ENCODE measurements around the gene PLEKHJ1.

The PLEKHJ1 gene

DNA sequence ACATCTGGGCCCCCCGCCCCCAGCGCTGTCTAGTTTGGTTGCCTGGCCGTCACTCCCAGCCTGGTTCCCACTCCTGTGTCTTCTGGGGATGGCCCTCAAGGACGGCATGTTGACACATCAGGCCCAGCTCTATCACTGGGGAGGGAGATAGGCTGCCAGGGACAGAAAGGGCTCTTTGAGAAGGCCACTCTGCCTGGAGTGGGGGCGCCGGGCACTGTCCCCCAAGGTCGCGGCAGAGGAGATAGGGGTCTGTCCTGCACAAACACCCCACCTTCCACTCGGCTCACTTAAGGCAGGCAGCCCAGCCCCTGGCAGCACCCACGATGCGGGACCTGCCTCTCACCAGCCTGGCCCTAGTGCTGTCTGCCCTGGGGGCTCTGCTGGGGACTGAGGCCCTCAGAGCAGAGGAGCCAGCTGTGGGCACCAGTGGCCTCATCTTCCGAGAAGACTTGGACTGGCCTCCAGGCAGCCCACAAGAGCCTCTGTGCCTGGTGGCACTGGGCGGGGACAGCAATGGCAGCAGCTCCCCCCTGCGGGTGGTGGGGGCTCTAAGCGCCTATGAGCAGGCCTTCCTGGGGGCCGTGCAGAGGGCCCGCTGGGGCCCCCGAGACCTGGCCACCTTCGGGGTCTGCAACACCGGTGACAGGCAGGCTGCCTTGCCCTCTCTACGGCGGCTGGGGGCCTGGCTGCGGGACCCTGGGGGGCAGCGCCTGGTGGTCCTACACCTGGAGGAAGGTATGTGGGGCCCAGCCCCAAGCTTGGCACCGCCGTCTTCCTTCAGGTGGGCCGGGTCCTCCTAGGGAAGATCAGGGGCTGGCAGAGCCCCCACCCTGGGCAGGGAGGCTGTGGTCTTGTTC, 13.1 kb upstream of the PLEKHJ1 start, which contains the start of gene AMH:
AMH (plus strand) TSS at position 314 of the 857 bp plus-strand sequence; CDS start at position 324, 10 bp downstream.
- no peak for DNase-seq

DNA sequence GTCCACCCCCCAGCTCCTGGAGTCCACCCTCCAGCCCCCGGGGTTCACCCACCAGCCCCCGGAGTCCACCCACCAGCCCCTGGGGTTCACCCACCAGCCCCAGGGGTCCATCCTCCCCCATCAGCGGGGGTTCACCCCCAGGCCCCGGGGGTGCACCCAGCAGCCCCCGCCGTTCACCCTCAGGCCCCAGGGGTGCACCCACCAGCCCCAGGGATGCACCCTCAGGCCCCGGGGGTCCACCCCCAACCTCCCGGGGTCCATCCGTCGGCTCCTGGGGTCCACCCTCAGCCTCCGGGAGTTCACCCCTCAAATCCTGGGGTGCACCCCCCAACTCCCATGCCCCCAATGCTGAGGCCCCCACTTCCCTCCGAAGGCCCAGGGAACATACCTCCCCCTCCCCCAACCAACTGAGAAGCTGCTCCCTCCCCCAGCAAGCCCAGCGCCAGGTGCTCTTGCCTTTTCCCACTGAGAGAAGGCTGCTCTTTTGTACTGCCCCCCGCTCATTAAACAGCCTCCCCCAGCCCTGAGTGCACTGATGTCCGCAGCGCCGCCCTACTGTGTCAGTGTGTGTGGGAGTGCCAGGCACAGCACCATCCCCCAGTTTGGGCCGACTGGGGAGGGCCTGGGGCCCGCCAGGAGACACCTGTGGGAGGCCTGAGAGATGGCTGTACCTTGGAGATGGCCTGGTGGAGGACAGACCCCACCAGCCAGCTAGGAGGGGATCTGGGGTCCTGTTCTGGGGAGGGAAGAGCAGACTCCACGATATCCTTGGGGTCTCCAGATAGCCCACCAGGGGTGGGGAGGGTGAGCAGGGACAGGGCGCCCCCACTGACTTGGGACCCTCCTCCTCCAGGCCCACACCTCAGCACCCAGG, 12.2 kb upstream of the PLEKHJ1 start:
- DNase-seq = peak; percentile 58

DNA sequence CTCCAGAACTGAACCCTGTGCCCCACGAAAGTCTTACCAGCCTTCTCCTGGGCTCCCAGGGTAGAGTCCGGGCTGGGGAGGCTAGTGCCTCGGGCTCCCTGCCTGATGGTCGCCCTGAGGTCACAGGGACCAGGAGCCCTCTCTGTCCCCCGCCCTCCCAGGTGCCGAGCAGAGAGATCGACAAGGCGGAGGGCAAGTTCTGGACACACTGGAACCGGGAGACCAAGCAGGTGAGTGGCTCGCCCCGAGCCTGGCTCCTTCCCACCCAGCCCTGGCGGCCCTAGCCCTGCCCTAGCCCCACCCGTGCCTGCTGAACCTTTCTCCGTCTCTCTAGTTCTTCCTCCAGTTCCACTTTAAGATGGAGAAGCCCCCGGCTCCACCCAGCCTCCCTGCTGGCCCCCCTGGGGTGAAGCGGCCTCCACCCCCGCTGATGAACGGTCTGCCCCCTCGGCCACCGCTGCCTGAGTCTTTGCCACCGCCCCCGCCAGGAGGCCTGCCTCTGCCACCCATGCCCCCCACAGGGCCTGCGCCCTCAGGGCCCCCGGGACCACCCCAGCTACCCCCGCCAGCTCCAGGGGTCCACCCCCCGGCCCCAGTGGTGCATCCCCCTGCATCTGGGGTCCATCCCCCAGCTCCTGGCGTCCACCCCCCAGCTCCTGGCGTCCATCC, 11.4 kb upstream of the PLEKHJ1 start:
- no peak for DNase-seq

DNA sequence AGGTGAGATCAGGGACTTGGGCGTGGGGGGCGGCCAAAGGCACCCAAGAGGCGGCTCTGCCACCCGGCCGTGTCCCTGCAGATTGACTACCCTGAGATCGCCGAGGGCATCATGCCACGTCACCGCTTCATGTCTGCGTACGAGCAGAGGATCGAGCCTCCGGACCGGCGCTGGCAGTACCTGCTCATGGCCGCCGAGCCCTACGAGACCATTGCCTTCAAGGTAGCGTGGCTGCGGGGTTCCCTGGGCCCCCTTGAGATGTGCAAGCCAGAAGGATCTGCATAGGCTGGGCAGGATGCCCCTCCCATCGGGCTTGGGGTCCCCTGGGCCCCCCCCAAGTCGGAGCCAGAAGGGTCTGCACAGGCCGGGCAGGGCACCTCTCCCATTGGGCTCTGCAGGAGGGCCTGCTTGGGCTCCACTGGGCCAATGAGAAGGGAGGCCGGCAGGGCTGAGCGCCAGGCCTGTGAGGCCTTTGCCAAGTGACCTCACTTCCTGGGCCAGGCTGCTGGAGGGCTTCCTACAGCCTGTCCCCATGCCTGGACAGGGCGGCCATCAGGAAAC, 10.8 kb upstream of the PLEKHJ1 start:
- no peak for DNase-seq

DNA sequence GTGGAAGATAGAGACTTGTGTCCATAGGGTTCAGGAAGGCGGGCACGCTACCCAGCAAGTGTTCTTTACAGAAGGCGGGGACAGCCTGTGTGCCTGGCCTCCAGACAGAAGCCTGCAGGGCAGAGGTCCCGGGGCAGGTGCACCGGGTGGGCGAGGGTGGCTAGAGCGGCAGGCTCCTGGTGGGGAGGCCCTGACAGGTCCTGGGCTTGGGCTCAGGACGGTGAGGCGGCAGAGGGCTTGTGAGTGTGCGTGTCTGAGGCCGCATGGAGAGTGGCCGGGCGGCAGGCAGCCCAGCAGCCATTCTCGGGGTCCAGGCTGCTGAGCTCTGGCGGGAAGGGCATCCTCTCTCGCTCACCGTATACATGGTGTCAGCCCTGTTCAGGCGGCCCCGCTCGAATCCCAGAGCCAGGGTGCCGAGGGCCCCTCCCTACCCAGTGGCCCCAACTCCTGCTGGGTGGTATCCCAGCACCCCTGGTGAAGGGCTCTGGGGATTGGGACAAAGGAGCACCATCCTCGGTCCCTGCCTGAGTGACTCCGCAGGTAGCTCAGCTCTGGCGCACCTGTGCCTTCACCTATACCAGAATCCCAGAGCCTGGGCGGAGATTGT, 10.0 kb upstream of the PLEKHJ1 start:
- DNase-seq = no peak

DNA sequence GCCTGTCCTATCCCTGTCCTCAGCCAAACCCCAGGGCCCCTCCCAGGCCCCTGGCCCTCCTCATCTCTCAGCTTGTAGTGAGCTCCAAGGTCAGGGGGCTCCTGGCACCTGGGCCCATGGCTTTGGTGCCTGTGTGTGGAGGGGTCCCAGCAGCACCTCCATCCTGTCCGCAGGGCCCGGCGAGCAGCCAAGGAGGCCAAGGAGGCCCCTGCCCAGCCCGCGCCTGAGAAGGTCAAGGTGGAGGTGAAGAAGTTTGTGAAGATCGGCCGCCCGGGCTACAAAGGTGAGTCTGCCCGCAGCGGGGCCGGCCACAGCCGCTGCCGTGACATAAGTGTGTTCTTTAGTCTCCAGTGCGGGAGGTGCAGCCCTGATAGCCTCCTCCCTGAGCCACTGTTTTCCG, 9.1 kb upstream of the PLEKHJ1 start:
- DNase-seq = no peak

DNA sequence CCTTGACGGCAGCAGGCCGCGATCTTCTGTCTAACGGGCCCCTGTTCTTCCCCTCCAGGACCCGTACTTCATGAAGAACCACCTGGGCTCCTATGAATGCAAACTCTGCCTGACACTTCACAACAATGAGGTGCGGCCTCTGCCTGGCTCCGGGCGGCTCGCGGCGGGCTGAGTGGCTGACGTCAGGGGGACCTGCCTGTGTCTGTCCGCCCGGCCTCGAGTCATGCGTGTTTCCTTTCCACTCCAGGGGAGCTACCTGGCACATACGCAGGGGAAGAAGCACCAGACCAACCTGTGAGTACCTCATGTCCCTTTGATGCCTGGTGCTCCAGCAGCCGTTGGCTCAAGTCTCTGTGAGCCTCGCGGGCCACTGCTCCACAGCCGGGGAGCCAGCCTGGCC, 8.4 kb upstream of the PLEKHJ1 start:
- DNase-seq = no peak

DNA sequence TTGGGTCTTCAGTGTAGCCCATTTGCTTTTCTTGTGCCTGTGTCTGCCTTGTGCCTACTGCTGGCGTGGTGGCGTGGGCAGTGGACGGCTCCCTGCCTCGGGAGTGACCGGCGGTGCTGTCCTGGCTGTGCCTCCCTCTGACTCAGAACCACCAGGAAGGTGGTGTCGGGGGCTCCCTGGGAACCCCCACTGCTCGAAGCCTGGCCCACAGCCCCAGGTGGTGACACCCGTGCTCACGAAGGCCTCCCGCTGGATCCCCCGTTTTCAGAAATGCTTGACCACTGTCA, 7.9 kb upstream of the PLEKHJ1 start:
- DNase-seq = no peak

DNA sequence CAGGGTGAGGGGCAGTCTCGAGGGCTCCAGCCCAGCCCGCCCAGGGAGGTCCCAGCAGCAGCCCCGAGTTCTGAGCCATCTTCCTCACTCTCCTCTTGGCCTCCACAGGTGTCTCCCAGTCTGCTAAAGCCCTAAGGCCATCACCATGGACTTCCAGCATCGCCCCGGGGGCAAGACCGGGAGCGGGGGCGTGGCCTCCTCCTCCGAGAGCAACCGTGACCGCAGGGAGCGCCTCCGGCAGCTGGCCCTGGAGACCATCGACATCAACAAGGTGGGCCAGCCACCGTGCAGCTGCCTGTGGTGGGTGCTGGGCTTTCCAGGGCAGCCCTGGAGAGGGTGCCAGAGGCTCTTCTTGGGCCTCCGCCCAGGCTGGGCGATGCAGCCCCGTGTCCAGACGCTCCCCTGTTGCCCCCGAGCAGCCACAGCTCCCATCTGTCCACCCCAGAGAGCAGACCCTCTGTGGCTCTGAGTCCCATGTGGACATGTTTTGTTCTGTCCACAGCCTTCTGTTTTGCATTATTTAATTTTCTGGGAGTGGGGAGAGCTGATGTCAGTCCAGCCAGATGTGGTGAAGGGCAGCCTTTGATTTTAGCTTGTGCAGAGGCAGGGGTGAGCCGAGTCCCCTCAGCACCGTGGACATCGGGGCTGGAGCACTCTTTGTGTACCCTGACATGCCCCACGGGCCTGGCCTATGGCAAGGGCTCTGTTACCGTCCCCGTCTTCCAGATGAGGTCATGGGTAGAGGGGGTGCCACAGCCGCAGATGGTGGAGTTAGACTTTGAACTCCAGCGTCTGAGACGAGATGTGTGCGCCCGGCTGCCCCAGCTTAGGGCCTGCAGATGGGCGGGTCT, 7.4 kb upstream of the PLEKHJ1 start:
- no peak for DNase-seq

DNA sequence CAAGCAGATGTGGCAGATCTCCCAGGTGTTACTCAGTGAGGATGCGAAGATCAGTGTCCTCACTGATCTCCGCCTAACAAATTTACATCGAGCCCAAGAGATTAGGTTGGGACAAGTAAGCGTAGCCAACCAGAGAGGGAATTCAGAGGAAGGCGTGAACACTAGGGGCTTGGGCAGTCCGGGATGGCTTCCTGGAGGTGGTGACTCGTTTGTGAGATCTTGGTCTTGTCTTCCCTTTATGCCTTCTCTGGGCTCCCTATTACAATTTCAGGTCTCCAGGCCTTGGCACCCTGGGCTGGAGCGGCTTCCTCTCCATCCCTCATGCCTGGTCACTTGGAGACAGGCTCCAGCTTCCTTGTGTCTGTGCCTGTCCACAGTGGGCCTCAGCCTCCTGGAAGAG, 6.7 kb upstream of the PLEKHJ1 start:
- DNase-seq = no peak

DNA sequence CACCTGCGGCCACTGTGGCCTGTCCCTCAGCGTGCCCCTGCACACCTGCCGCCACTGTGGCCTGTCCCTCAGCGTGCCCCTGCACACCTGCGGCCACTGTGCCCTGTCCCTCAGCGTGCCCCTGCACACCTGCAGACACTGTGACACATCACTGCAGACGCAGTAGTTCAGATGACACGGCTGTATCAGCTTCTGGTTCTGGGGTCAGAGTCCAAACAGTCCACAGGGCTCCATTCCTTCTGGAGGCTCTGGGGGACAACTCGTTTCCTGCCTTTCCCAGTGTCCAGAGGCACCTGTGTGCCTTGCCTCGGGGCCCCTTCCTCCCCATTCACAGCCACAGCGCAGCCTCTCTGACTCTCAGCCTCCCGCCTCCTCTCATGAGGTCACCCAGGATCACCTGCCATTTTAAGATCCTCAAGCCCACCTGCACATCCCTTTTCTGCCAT, 6.0 kb upstream of the PLEKHJ1 start:
- no peak for DNase-seq

DNA sequence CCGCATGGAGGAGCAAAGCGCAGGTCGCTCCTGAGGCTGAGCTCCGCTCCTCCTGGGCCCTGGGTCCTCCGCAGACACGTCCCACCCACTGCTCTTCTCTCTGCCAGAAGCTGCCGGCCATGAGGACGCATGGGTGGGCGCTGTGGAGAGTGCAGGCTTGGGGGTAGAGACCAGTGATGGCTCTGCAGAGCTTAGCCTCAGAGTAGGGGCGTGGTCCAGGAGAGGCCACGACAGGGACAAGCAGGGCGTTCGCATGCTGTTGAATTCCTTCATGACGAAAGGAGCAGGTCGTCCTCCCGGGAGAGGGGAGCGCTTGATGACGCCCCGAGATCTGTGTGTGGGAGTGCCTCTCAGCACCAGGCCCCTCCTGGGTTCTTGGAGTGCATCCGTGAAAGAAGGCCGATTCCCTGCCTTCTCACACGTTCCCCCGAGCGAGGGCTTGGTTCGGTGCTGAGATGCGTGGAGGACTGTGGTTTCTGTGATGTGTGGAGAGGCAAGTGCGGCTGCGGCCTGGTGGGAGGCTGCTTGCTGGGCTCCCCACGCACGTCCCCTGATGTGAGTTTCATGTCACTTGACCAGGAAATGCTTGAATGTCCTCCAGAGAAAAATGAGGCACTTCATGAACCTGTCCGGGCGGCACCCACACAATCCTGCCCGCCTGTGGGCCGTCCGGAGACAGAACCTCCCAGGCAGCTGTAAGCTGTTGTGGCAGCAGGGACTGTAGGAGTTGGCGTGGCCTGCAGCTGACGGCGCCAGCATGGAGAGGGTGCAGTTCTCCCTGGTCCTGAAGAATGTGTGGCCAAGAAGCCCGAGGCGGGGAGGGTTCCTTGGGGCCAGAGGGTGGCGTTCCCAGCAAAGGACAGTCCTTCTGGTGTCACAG, 5.0 kb upstream of the PLEKHJ1 start:
- no peak for DNase-seq

DNA sequence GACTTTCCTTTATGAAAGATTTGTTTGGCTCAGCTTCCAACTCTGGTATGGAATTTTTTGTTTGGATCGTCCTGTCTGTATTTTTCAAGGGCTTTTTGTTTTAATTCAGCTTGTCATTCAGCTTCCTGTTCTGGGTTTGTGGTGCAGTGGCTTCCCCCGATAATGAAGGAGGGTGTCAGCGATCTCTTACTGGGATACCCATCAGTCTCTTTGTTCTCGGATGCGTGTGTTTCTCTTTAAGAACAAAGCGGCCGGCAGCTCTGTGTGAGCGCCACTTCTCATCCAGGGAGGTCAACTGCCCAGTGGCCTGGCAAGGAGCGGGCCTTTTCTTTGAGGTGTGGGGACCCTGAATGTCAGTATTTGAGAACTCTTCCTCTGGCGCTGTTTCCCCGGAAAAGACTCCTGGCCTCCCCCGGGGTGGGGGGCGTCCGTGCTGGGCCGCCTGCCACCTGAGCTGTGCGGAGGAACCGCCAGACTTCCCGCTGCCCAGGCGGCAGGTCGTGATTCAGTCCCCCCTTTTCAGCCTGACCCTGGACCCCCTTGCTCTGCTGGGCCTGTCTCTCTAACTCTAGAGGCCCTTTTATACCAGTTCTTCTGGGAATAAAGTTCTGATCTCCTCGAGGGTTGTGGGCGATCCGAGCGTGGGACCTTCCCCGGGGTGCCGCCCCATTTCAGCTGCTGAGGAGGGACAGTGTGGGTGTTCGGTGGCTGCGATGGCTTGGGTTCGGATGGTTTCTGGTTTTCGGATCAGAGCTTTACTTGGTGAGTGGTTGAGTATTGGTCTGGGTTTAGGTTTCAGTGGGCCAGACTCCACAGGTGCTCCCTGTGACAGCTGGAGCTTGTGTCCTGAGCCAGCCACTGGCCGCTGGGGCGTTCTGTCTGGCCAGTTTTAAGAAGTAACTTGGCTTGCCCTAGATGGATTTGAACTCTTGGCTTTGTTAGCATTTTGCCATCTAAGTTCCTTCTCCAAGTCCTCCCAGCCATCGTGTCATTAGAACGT, 3.9 kb upstream of the PLEKHJ1 start:
- DNase-seq = no peak

DNA sequence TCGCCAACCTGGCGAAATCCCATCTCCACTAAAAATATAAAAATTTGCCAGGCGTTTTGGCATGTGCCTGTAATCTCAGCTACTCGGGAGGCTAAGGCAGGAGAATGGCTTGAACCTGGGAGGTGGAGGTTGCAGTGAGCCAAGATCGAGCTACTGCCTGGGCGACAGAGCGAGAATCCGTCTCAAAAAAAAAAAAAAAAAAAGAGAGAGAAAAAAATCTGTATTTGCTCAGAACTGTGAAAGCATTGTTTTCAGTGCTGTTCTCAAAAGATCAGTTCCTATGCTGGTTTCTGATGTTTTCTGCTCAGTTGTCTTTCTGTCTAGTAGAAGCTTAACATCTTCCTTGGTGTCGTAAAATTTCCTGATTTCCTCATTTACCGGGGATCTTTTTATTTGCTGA, 3.0 kb upstream of the PLEKHJ1 start:
- DNase-seq = no peak

DNA sequence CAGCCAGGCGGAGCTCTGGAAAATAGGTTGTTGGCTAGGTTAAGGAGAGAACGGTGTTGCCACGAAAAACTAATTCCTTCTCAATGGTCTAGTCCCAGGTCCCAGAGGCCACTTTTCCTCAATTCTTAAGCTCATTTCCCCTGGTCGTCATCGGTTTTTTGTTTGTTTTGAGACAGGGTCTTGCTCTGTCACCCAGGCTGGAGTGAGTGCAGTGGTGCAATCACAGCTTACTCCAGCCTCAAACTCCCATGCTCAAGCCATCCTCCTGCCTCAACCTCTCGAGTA, 1.7 kb upstream of the PLEKHJ1 start:
- DNase-seq = no peak

DNA sequence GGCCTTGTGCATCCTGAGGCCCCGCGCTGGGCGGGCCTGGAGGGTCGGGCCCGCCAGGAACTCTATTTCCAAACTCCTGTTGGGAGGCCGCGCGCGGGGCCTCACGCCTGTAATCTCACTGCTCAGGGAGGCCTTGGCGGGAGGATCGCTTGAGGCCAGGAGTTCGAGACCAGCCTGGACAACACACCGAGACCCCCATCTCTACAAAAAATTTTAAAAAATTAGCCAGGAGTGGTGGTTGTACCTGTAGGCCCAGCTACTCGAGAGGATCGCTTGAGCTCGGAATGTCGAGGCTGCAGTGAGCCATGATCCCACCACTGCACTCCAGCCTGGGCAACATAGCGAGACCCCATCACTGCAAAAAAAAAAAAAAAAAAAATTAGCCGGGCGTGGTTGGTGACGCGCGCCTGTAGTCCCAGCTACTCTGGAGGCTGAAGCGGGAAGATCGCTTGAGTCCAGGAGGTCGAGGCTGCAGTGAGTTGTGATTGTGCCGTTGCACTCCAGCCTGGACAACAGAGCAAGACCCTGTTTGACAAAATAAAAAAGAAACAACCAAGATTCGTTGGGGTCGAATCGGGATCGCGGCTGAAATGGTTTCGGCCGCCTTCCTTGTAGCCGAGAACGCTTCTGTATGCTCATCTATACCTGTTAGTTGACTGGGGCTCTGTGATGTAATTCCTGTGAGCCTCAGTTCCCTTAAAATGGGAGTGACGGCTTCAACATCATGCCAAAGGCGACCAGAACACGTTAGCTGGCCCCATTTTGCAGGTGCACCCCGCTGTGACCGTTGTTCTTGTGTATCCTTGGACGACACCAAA, 1.1 kb upstream of the PLEKHJ1 start:
- no peak for DNase-seq

DNA sequence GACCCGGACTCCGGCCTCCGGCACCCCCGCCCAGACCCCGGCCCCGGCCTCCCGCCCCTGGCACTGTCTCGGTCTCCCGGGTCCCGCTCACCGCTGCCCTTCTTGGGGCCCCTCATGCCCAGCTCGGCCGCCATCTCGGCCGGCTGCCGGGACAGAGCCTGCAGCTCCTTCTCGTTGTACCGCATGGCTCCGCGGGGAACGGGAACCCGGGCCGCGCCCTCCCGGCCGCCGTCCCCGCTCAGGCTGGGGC, 140 bp downstream of the PLEKHJ1 start:
- DNase-seq = no peak

DNA sequence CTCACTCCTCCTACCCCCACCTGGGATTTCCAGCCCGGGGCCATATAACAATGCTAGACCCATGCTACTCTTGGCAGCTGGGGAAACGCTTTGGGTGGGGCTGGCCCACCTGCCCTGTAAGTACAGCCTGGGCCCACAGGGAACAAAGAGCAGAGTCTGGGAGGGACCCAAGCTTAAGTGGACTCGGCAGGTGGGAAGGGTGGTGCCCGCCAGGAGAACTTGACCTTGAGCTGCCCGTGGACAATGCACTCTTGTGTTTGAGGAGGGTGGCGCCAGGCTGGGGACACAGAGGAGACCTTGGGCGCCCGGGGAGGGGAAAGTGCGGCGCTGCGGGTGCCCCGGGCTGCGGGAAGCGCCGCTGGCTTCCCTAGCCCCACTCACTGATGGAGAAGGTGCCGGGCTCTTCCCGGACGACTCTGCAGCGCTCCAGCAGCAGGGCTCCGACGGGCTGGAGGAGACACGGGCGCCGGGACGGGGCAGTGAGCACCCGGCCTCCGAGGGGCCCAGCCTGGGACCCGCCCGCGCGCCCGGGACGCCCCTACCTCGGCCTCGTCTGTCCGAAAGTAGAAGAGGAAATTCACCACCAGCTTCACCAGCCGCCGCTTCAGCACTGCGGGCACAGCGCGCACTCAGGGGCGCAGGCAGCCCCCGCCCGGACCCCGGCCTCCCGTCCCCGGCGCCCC, 607 bp downstream of the PLEKHJ1 start:
- DNase-seq = peak; percentile 75

DNA sequence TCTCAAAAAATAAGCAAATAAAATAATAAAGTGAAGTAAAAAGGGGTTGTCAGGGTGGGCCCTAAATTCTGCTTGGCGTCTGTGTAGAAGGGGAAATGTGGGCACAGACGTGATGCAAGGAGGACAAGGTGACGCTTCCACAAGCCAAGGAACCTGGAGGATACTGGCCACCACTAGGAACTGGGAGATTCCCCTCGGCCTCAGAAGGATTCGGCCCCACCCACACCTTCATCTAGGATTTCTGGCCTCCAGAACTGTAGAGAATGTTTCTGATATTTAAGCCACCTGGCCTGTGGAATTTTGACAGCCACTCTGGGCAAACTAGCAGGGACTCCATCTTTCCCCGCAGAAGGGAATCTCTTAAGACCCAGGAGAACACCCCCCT, 1.1 kb downstream of the PLEKHJ1 start:
- DNase-seq = no peak
